Duodenal mucosa (tissue), 2 donors: ENCODE measurements around the gene BAD.

Experiments used
- H3K27ac ChIP-seq: one replicate; pipeline ENCODE4 v1.7.0; 2013; ENCODE audit warnings: low read depth, low read length
- H3K27me3 ChIP-seq, 2 donors: one replicate each; pipeline ENCODE4 v1.7.0; 2013; ENCODE audit warnings: low read length in 2 of 2, control low read depth in 1 of 2; ENCODE audit not compliant: insufficient read depth in 2 of 2, control insufficient read depth in 1 of 2
- H3K36me3 ChIP-seq, 2 donors: one replicate each; pipeline ENCODE4 v1.7.0; 2013; ENCODE audit warnings: low read length in 2 of 2, control low read depth in 1 of 2; ENCODE audit not compliant: insufficient read depth in 2 of 2, control insufficient read depth in 1 of 2
- H3K4me1 ChIP-seq, 2 donors: one replicate each; pipeline ENCODE4 v1.7.0; 2013; ENCODE audit warnings: low read length in 2 of 2, control low read depth in 1 of 2; ENCODE audit not compliant: insufficient read depth in 2 of 2, control insufficient read depth in 1 of 2
- H3K4me3 ChIP-seq, 2 donors: one replicate each; pipeline ENCODE4 v1.7.0; 2013; ENCODE audit warnings: low read length in 2 of 2, low read depth in 1 of 2
- H3K9ac ChIP-seq, 2 donors: one replicate each; pipeline ENCODE4 v1.7.0; 2013; ENCODE audit warnings: low read length in 2 of 2, low read depth in 1 of 2
- H3K9me3 ChIP-seq, 2 donors: one replicate each; pipeline ENCODE4 v1.7.0; 2013; ENCODE audit warnings: low read length in 2 of 2, control low read depth in 1 of 2; ENCODE audit not compliant: control insufficient read depth in 1 of 2

BAD gene

GRCh38 chr11:64296830-64297698 is 12.6 kb upstream of the BAD start:
- no peaks in the 10 kb centered on the region for H3K9me3 ChIP-seq
- no peak overlapping the region for H3K4me3 ChIP-seq
- H3K9ac ChIP-seq = no peak overlapping the region
- H3K27me3 ChIP-seq = peaks cover 65 to 70% of the 10 kb centered on the region in 2 donors
- H3K4me1 ChIP-seq = peaks cover 24 to 26% of the 10 kb centered on the region in 2 donors
- no peak overlapping the region for H3K27ac ChIP-seq
- H3K36me3 ChIP-seq = no peaks in the 10 kb centered on the region

GRCh38 chr11:64296236-64296635 is 11.8 kb upstream of the BAD start:
- H3K9me3 ChIP-seq = no peaks in the 10 kb centered on the region
- peaks cover 70 to 77% of the 10 kb centered on the region in 2 donors for H3K27me3 ChIP-seq
- peaks cover 24 to 26% of the 10 kb centered on the region in 2 donors for H3K4me1 ChIP-seq
- no peak overlapping the region for H3K27ac ChIP-seq
- no peaks in the 10 kb centered on the region for H3K36me3 ChIP-seq
- no peak overlapping the region for H3K4me3 ChIP-seq
- H3K9ac ChIP-seq = no peak overlapping the region

DNA sequence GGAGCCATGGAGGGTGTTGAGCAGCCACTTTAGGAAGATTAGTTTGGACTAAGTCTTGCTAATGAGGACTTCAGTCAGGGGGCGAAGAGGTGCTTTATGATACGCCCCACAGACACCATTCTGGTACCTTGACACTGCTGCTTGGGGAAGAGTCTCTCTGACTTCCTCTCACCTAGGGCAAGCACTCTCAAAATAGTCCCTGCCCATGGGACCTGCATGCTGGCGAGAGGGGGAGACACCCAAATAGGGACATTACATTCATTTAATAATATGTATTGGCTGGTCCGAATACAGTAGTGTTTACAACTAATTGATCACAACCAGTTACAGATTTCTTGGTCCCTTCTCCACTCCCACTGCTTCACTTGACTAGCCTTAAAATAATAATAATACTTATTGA is 11.3 kb upstream of the BAD start:
- Histone ChIP-seq H3K4me1 (peaks cover 23% of the 10 kb centered on the region in 2 donors), H3K36me3 (no peaks in the 10 kb centered on the region), H3K27me3 (peaks cover 74 to 80% of the 10 kb centered on the region in 2 donors), H3K4me3 (no peak overlapping the region), H3K9me3 (no peaks in the 10 kb centered on the region), H3K9ac (no peak overlapping the region), H3K27ac (no peak overlapping the region)

- H3K27me3 ChIP-seq = peaks cover 66 to 78% of the 10 kb centered on the region in 2 donors
- H3K9me3 ChIP-seq = no peaks in the 10 kb centered on the region
- no peak overlapping the region for H3K4me3 ChIP-seq
- no peak overlapping the region for H3K27ac ChIP-seq
- H3K9ac ChIP-seq = no peak overlapping the region
- no peaks in the 10 kb centered on the region for H3K36me3 ChIP-seq
- H3K4me1 ChIP-seq = peaks cover 13% of the 10 kb centered on the region in 2 donors
These were observed 10.3 kb upstream of the BAD start for GRCh38 chr11:64294774-64295173.

- Histone ChIP-seq H3K27me3 (peaks cover 49 to 66% of the 10 kb centered on the region in 2 donors), H3K4me1 (peaks cover 5% of the 10 kb centered on the region in 2 donors), H3K27ac (no peak overlapping the region), H3K9me3 (no peaks in the 10 kb centered on the region), H3K36me3 (no peaks in the 10 kb centered on the region), H3K4me3 (no peak overlapping the region), H3K9ac (no peak overlapping the region)
These were observed 8.2 kb upstream of the BAD start for GRCh38 chr11:64292460-64293254.

DNA sequence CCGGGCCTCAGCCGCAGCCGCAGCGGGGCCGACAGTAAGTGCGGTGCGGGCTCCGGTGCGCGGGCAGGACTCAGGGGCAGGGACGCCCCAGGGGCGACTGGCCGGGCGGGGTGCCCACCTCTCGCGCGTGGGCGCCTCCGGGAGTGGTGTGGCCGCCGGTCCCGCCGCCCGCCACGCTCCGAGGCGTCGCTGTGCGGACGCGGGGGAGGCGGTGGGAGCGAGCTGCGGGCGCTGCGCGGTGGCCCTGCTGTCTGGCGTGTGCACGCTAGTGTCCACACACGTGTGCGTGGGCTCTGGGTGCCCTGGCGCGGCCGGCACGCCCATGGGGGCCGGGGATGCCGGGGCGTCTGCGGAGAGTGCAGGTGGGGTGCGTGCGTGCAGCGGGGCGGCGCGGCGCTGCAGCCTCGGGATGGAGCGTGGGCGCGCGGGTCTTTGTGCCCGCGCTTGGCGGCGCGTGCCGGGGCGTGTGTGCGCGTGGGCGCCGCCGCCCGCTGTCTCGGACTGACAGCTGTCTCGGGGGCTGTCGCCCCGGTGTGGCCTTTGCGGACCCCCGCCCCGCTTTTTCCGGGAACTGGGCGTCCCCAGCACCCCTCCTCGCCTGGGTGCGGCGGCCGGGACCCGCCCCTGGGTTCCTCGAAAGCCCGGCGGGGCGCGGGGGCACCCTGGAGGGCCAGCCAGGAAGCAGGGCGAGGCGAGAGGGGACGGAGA is 7.4 kb upstream of the BAD start:
- Histone ChIP-seq H3K4me1 (peaks cover 0 to 5% of the 10 kb centered on the region in 2 donors), H3K9ac (no peak overlapping the region), H3K36me3 (no peaks in the 10 kb centered on the region), H3K27ac (no peak overlapping the region), H3K4me3 (no peak overlapping the region), H3K9me3 (no peaks in the 10 kb centered on the region), H3K27me3 (peaks cover 42 to 58% of the 10 kb centered on the region in 2 donors)

DNA sequence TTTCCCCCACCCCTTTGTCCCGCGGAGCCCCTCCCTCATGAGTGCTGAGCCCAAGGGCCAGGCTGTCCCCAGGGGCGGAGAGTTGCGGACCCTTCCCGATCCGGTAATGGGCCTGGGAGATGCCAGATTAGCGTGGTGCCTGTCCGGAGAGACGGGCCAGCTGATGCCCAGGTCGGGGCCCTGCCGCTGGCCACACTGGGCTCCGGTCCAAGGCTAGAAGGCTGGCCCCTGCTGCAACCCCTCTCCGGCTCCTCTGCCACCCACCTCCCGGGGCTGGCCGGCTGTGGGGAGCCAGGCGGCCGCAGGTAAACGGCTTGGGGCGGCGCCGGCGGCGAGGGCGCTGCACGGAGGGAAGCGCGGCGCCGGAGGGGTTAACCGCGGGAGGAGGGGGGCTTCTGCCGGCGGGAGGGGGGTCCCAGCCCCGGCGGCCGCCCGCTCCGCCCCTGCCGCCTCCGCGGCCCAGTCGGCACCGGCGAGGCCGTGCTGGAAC is 6.8 kb upstream of the BAD start, which contains the start of gene KCNK4:
KCNK4 (plus strand) TSS at position 41 of the 490 bp plus-strand sequence. CDS start 1,717 bp downstream, outside the sequence.
- Histone ChIP-seq H3K27ac (no peak within 1 kb of the TSS), H3K9me3 (no peaks in the 10 kb centered on the region), H3K4me3 (no peak within 1 kb of the TSS), H3K4me1 (peaks cover 6 to 8% of the 10 kb centered on the region in 2 donors), H3K36me3 (no peaks in the 10 kb centered on the region), H3K27me3 (peaks cover 39 to 52% of the 10 kb centered on the region in 2 donors), H3K9ac (no peak within 1 kb of the TSS)

DNA sequence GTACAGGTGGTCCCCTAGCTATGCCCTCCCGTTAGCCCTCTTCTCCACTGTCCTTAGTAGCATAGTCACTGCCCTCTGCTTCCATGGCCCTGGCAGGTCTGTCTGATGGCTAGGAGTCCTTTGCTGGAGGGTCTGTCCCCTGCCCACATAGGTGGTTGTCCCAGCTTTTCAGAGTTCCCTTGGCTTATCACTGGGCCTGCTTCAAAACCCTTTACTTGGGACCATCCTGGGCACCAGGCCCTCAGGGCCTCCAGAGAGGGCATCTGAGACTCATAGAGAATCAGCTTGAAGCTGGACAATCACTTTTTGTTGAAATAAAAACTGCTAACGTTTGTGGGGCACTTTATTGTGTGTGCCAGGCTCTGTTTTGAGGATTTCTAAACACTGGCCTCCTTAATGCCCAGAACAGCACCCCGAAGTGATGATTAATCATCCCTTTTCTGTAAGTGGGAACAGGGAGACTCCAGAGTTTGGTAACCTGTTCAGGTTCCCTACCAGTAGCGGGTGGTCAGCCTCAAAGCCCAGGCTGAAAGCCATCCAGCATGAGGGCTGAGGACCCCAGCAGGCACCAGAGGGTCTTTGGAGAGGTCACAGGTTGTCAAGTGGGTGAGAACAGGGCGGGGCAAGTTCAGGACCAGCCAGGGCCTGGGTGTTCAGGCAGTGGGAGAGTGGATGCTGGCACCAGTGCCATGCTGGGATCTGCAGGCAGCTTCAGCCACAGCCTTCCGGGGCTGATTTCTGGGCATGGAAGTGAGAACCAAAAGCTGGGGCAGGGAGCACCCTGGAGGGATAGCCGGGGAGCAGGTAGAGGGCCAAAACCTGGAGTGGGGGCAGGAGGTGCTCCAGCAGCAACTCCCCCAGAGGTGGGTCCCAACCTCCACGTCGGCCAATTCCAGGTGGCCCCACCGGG is 6.1 kb upstream of the BAD start:
- Histone ChIP-seq H3K4me1 (peaks cover 10 to 13% of the 10 kb centered on the region in 2 donors), H3K9ac (no peak overlapping the region), H3K36me3 (no peaks in the 10 kb centered on the region), H3K9me3 (no peaks in the 10 kb centered on the region), H3K27me3 (peaks cover 39 to 45% of the 10 kb centered on the region in 2 donors), H3K27ac (no peak overlapping the region), H3K4me3 (no peak overlapping the region)

GRCh38 chr11:64289002-64289564 is 4.6 kb upstream of the BAD start:
- Histone ChIP-seq H3K27ac (no peak overlapping the region), H3K36me3 (no peaks in the 10 kb centered on the region), H3K9me3 (no peaks in the 10 kb centered on the region), H3K27me3 (peaks cover 28 to 34% of the 10 kb centered on the region in 2 donors), H3K4me1 (peaks cover 11 to 16% of the 10 kb centered on the region in 2 donors), H3K9ac (no peak overlapping the region), H3K4me3 (no peak overlapping the region)
